Heart right ventricle (tissue), 16 donors: Measurements from ENCODE around the gene ULK2. TPM values are rescaled to one million over a fixed set of nuclear protein-coding genes. Genes with fewer than 3 reads are reported as not detected.

Experiments
- ATAC-seq, 8 donors: fragments of 200-7000 bp; cut with Tn5 transposase; one replicate each; pipeline ENCODE4 v1.9.1; 2020; ENCODE audit warnings: mild to moderate bottlenecking in 8 of 8, moderate library complexity in 8 of 8, moderate number of reproducible peaks in 1 of 8
- DNase-seq, 2 donors: peaks; one replicate each; pipeline ENCODE4 v3.0.0-alpha.2; 2020
- H3K27ac ChIP-seq, 10 donors: fragments of 200-600 bp; sonication (generic) in 2 of 10; one replicate each; pipeline versions ENCODE4 v1.5.0 to v1.8.0; 2020 to 2022; ENCODE audit warnings: mild to moderate bottlenecking in 3 of 10
- H3K27me3 ChIP-seq, 7 donors: fragments of 200-600 bp; one replicate each; pipeline ENCODE4 v1.8.0; 2021 to 2022; ENCODE audit warnings: mild to moderate bottlenecking in 2 of 7
- H3K36me3 ChIP-seq, 9 donors: fragments of 200-600 bp; sonication (generic) in 1 of 9; one replicate each; pipeline versions ENCODE4 v1.5.0 to v1.8.0; 2020 to 2022; ENCODE audit warnings: mild to moderate bottlenecking in 2 of 9
- H3K4me1 ChIP-seq, 9 donors: fragments of 200-600 bp; sonication (generic) in 1 of 9; one replicate each; pipeline versions ENCODE4 v1.5.0 to v1.8.0; 2020 to 2022; ENCODE audit warnings: mild to moderate bottlenecking in 4 of 9
- H3K4me3 ChIP-seq, 10 donors: fragments of 200-600 bp; sonication (generic) in 2 of 10; one replicate each; pipeline versions ENCODE4 v1.5.0 to v1.8.0; 2020 to 2022; ENCODE audit warnings: mild to moderate bottlenecking in 7 of 10, moderate library complexity in 2 of 10
- H3K9me3 ChIP-seq, 11 donors: fragments of 200-600 bp in 10 of 11; sonication (generic) in 2 of 11; one replicate each; pipeline versions ENCODE4 v1.5.0 to v1.8.0; 2013 to 2022; ENCODE audit warnings: mild to moderate bottlenecking in 2 of 11, control low read depth in 1 of 11, moderate library complexity in 1 of 11
- WGBS, 2 donors: extraction: QIAGEN DNeasy Blood & Tissue Kit; methylation state at CpG; one replicate each; pipeline ENCODE4 v1.1.7; 2013; ENCODE audit warnings: inconsistent platforms in 1 of 2; 5-methylcytosine and 5-hydroxymethylcytosine counted together
- intact Hi-C, 10 donors: fragments of 100-400 bp; cut with DNase I; formaldehyde crosslinking; loops; one replicate each; pipeline versions ENCODE4 v1.11.1 to v1.14.2; 2022
- polyA plus RNA-seq, 2 donors: library from polyadenylated mRNA; stranded (reverse); fragments of 200-250 nt; gene quantifications; one replicate each; pipeline ENCODE4 v1.2.3, GENCODE V29; 2013
- total RNA-seq, 10 donors: library from RNA; stranded (reverse); fragmentation: NEBNext Ultra II Directional in 3 of 10; extraction: Animal tissue kit (Norgen Biotek cat#: 25700) in 3 of 10; gene quantifications; one replicate each; pipeline versions ENCODE4 v1.2.1 to v1.2.4, GENCODE V29; 2021 to 2023
- TF ChIP-seq, protein P1 (sequence below), 9 donors: fragments of 200-600 bp; sonication (generic) in 2 of 9; IDR thresholded peaks; one replicate each; pipeline versions ENCODE4 v1.5.0 to v1.8.0; 2021 to 2022; ENCODE audit warnings: antibody characterized with exemption in 9 of 9, mild to moderate bottlenecking in 5 of 9, moderate library complexity in 1 of 9
- donor health status: Arrhythmogenic right ventricular cardiomyopathy.
- donor health status: ischemic (EF 13 %, LVEDD 7.1; RV severe dilation, severe dysfunction).
- donor health status: healthy with polysubstance abuse.
- donor health status: DM: no; HTN: yes; CAD: no.
- donor health status: DM: no; HTN: no; CAD: no.
- donor health status: ischemic (EF 25% LVEDD 6.9; RV normal size, moderate dysfunction).
- donor health status: ischemic (EF 25% LVEDD 5.7; RV mildly dilated, moderate dysfunction).
- donor health status: healthy.
- donor health status: DM: yes; HTN: yes; CAD: no.
- donor health status: Ischemic cardiomyopathy.
- donor health status: ischemic (EF 35%, LVEDD 5.7; RV mildly dilated, moderate dysfunction).
- donor health status: nonischemic (EF 11% LVEDD 7.7; RV severe dilation, severe dysfunction).
- donor health status: DM: yes; HTN: yes; CAD: no.
- donor health status: PGD.
- donor health status: ischemic (EF 29% LVEDD 5.4; RV normal size, mild dysfunction).
- donor health status: nonischemic (EF 23%, LVEDD 6.1; RV moderate dilation, normal function).

ULK2 gene
- total and polyA plus RNA-seq, 12 donors: 2.9 to 23.7 (median 16.7) TPM

DNA sequence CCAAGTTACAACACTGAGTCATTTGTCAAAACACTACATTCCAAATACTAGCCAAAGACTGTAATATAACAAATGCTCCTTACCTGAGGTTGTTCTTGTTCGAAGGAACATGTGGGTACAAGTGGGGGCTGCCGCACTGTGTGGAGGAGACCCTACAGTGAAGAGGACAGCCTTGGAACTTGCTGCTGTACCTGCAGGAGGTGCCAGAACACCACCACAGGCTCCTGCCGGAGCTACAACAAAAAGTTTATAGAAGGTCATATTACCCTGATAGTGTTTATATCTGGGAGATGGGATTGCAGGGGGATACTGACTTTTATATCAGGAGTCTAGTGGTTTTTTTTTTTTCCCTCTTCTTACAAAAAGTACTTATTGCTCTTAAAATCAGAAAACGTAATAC is 81.9 kb downstream of the ULK2 start:
- ATAC-seq (no peak), DNase-seq (no peak)
- H3K36me3 ChIP-seq: peaks cover 0 to 92% (median 13%) of the 10 kb centered on the region in 9 donors
- TF ChIP-seq, protein P1, sequence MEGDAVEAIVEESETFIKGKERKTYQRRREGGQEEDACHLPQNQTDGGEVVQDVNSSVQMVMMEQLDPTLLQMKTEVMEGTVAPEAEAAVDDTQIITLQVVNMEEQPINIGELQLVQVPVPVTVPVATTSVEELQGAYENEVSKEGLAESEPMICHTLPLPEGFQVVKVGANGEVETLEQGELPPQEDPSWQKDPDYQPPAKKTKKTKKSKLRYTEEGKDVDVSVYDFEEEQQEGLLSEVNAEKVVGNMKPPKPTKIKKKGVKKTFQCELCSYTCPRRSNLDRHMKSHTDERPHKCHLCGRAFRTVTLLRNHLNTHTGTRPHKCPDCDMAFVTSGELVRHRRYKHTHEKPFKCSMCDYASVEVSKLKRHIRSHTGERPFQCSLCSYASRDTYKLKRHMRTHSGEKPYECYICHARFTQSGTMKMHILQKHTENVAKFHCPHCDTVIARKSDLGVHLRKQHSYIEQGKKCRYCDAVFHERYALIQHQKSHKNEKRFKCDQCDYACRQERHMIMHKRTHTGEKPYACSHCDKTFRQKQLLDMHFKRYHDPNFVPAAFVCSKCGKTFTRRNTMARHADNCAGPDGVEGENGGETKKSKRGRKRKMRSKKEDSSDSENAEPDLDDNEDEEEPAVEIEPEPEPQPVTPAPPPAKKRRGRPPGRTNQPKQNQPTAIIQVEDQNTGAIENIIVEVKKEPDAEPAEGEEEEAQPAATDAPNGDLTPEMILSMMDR (IDR thresholded peaks at IDR 0.05): no peak
- H3K27me3 ChIP-seq: no peaks in the 10 kb centered on the region
- no peak overlapping the region for H3K4me3 ChIP-seq
- H3K27ac ChIP-seq: no peak overlapping the region
- no peaks in the 10 kb centered on the region for H3K9me3 ChIP-seq
- WGBS, 2 donors: 72 to 73% methylated on average over 4 of the region's 4 CpGs
- H3K4me1 ChIP-seq: no peaks in the 10 kb centered on the region
- intact Hi-C loops: no loop called here

DNA sequence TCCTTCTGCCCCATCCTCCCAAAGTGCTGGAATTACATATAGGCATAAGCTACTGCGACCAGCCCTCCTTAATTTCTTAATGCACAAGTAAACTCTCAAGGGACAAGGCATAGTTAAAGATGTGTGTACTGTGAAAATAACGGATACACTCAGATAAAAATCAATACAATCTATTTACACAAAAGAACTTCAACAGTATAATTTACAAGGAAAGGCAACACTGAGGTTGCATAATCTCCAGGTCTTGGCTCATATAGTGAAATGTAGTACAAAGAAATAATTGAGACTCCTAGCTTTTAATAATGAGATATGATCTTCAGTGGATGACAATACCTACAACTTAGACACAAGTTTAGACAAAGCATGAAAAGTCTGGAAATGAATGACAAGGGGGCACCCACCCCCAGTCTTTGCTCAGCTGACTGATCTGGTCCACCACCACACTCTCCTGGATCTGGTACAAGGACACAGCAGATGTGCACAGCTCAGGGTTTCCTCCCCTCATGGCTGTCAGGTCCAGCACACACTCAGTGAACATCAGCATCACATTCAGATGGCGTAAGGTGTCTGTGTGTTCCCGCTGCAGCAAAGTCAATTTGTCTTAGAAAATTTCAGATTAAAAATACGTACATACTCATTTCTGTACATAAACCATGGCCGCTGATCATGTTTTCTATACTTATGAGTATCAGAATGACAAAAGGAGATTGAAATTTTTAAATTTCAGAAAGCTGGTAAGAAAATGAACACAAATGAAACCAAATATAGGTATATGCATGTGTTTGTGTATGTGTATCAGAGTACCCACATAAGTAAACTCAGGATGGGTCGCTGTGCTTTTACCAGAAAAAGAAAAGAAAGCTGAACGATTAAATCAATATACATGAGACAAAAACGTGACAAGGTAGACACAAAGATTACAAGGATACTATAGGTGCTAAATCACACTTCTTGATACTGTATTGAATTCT is 86.0 kb downstream of the ULK2 start:
- H3K36me3 ChIP-seq: peaks cover 0 to 92% (median 16%) of the 10 kb centered on the region in 9 donors
- ATAC-seq (no peak), DNase-seq (no peak)
- H3K9me3 ChIP-seq: no peaks in the 10 kb centered on the region
- WGBS, 2 donors: 95 to 96% methylated on average over 9 of the region's 9 CpGs
- intact Hi-C loops: no loop called here
- TF ChIP-seq, protein P1 (IDR thresholded peaks at IDR 0.05): no peak
- no peaks in the 10 kb centered on the region for H3K27me3 ChIP-seq
- H3K4me3 ChIP-seq: no peak overlapping the region
- no peak overlapping the region for H3K27ac ChIP-seq
- no peaks in the 10 kb centered on the region for H3K4me1 ChIP-seq

DNA sequence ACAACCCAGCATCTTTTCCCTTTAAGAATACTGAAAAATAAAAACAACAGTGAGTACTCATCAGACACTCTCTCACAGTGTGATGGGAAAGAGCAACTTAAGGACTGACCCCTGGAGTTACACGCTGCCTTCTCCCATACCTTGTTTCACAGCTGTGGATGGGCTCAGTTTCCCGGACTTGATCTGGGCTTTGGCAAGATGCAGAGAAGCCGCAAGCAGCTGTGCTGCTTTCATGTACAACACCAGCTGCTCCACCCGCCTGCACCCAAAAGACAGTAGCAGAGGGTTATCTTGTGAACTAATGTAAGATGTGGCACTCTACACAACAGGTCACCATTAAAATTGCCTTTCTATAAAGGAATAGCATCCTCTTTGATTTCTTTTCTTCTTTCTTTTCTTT is 86.9 kb downstream of the ULK2 start:
- ATAC-seq: no peak
- TF ChIP-seq, protein P1 (IDR thresholded peaks at IDR 0.05): no peak

DNA sequence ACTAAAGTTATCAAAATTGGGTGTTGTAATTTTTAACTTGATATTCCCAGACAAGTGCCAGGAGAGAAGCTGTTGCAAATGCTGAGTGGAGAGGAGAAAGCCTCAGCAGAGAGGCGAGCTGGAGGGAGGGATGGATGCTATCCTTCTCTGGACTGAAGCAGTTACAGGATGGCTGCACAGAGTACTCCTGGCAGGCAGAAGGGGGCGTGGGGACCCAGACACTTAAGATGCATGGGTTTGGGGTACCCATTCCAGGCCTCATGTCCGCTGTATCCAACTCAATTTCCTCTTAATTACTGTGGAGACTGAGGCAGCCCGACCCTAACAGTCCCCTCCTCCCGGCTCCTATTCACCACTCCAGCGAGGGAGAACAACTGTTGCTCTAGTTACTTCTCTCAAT is 94.2 kb downstream of the ULK2 start:
- Histone ChIP-seq H3K36me3 (peaks cover 0 to 55% (median 34%) of the 10 kb centered on the region in 9 donors), H3K4me3 (no peak overlapping the region), H3K27ac (no peak overlapping the region), H3K27me3 (no peaks in the 10 kb centered on the region), H3K9me3 (no peaks in the 10 kb centered on the region), H3K4me1 (no peaks in the 10 kb centered on the region)
- intact Hi-C loops: no loop called here
- TF ChIP-seq, protein P1 (IDR thresholded peaks at IDR 0.05): no peak
- 92 to 93% methylated on average over 6 of the region's 6 CpGs for WGBS, 2 donors
- no peak for DNase-seq
- no peak for ATAC-seq

More for the DNA sequence above, 86.9 kb downstream of the ULK2 start:
- H3K4me3 ChIP-seq: no peak overlapping the region
- no peak for DNase-seq
- peaks cover 0 to 98% (median 26%) of the 10 kb centered on the region in 9 donors for H3K36me3 ChIP-seq
- no peaks in the 10 kb centered on the region for H3K9me3 ChIP-seq
- WGBS, 2 donors: 92 to 97% methylated on average over 4 of the region's 4 CpGs
- intact Hi-C loops: no loop called here
- no peak overlapping the region for H3K27ac ChIP-seq
- no peaks in the 10 kb centered on the region for H3K27me3 ChIP-seq
- no peaks in the 10 kb centered on the region for H3K4me1 ChIP-seq
